ENCODE data around the gene TLX1.

The TLX1 gene

DNA sequence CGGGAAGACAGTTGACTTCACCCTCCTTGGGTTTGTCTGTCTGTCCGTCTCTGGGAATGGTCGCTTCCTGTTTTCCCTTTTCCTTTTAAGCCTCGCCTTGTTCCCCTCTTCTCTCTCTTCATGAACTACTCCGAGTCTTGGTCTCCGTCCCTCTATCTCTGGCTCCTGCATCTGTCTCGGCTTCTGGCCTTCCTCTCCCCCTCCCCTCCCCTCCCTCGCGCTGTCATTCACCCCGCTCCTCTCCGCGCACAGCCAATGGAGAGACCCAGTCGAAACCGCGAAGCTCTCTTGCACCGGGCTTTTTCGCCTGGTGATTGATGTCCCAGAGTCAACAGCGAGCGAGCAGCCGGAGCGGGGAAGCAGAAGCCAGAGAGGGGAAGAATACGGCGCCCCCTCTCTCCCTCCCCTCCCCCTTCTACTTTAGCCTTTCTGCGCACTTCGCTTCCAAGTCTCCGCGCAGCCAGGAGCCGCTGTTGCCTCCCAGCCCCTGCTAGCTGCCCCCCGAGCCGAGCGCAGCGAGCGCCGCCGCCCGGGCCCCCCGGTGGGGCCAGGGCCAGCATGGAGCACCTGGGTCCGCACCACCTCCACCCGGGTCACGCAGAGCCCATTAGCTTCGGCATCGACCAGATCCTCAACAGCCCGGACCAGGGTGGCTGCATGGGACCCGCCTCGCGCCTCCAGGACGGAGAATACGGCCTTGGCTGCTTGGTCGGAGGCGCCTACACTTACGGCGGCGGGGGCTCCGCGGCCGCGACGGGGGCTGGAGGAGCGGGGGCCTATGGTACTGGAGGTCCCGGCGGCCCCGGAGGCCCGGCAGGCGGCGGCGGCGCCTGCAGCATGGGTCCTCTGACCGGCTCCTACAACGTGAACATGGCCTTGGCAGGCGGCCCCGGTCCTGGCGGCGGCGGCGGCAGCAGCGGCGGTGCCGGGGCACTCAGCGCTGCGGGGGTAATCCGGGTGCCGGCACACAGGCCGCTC is at the start of gene TLX1:
TLX1 (plus strand) TSS at position 317 of the 978 bp plus-strand sequence; CDS start at position 559, 242 bp downstream.
- DNase-seq = peak; percentile 33

DNA sequence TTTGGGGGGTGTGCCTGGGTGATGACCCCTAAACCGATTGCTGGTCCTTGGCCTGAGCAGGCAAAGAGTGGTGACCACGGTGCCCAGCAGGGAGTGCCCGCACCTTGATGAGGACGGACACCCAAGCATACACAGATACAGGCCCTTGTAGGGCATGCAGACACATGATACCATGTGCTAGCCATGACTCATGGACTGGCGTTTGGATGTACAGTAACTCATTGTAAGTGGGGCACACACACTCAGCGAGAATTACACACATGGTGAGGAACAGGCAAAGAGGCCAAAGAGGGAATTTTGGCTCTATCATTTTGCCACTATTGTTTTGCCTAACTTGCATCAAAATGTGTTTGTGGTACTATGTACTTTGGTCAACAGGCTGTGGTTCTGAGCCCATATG is 45.3 kb upstream of the TLX1 start:
- peak; percentile 53 for DNase-seq

DNA sequence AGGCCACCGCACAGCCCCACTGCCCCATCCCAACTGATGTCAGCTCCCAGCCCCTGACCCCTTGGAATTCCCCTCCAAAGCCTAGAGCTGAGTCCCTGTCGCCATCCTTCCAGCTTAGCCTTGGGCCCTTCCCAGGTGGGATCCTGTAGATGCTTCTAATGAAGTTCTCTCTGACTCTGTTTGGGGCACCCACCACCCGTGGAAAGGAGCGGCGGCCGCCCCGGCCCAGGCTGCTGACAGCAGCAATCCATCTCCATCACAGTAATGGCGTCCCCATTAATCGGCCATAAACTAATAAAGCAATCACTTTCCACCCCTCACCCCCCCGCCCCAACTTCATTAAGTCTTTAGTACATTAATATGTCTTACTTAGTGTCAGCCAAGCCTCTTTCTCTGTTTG is 43.7 kb upstream of the TLX1 start:
- no peak for DNase-seq

DNA sequence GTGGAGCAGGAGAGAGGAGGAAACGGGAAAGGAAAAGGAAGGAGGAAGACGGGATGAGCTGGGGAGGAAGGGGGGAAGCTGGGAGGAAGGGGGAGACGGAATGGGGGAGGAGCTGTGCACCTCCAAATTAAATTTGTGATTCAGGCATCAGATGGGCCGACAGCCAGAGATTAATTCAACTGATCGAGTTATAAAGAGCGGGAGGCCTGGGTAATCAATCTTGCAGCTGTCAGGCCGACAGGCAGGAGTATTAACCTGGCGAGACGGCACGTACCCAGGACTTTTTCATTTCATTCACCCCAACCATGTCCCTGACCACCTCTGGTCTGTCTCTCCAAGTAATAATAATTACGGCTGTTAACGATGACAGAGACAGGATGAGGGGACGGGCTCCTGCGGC is 43.1 kb upstream of the TLX1 start:
- no peak for DNase-seq

DNA sequence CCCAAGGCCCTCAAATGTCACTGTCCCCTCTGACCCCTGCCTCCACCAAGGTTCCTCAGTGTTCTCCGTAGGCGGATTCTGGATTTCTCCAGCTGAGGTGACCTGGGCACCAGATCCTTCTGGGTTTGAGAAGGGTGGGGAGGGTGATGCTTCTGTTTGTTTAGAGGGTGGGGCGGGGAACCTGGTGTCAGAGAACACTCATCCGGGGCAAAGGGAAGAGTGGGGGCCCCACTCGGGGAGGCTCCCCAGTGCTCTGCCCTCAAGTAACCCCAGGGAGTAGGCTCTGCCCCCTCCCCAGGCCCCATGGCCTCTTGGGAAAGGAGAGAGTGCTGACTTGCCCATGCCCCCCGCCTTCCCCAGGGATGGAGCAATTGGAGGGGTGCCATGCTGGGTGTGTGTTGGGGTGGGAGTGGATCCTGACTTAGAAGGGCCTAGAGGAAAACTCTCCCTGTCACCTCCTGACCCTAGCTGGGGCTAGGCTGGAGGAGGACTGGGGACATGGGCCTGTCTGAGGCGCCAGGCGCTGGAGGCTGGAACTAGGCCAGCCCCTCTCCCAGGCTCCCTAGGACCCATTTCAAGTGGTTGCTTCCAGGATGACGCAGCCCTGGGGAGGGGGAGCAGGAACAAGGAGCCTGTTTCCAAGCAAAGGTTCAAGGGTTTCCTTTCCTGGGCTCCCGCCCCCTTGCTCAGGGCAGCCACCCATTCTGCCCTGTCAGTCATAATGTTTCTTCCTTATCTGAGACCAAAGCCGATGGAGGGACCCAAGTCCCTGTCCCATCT is 41.4 kb upstream of the TLX1 start:
- peak; percentile 6 for DNase-seq

DNA sequence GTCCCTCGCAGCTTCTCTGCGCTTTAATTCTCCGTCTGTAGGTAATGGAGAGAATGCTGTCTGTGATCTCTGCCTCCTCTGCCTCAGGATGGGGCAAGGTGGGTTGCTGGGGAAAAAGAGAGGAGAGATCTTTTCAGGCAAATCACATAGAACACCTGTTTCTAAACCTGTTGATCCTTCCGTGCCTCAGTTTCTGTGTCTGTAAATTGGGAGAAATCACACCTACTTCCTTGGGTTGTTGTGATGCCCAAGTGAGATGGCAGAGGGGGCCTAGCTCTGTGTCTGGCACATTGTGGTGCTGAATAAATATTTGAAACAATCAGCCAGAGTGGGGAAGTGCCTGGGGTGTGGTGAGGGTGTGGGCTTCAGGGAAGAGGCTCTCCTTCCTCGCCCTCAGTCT is 40.5 kb upstream of the TLX1 start:
- peak; percentile 48 for DNase-seq

DNA sequence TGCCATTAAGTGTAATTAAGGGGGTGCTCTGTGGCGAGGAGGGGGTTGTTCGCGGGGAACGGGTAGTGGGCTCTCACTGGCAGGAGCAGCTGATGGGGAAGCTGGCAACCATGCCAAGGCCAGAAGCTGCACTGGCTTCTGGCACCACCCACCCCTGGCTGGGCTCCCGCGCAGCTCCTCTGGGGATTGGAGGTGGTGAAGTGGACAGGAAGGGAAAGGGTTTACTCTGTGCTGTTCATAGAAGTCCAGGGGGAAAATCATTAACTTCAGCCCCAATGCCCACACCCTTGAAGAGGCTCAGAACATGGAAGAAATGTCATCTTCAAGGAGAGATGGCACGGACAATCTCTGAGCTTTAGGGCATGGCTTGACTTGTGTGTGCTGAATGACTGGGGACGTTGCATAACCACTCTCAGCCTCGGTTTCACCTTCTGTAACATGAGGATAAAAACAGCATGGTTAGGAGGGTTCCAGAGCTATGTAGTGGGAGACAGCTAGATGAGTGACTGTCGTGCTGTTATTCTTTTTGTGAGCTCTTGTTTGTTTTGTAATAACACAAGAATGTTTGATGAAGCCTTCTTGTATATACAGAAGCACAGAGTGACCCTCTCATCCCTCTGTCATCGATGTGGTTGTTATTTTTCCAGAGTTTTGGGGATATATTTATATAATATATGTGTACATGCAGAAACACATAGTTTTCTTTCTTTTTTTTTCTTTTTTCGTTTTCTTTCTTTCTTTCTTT is 39.4 kb upstream of the TLX1 start:
- DNase-seq = peak; percentile 74

DNA sequence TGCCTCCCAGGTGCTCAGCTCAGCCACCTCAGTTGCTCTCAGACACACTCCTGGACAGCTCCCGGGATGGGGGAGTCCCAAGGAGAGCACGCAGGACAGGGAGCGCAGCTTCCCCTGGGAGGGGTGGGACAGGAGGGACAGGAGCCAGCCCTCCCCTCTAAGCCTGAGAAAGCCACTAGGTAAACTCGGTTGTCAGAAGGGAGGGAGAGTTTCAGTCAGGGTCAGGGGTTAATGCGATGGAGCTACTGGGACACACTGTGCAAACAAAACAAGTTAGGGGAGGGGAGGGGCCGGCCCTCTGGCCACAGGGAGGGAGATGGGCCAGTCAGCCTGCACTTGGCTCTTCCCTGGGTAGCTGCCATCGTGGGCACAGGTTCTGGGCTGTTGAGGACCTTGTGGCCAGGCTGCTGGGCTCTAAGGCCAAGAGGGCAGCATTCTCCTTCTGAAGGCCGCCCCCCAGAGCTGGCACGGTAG is 38.2 kb upstream of the TLX1 start:
- DNase-seq = peak; percentile 14

DNA sequence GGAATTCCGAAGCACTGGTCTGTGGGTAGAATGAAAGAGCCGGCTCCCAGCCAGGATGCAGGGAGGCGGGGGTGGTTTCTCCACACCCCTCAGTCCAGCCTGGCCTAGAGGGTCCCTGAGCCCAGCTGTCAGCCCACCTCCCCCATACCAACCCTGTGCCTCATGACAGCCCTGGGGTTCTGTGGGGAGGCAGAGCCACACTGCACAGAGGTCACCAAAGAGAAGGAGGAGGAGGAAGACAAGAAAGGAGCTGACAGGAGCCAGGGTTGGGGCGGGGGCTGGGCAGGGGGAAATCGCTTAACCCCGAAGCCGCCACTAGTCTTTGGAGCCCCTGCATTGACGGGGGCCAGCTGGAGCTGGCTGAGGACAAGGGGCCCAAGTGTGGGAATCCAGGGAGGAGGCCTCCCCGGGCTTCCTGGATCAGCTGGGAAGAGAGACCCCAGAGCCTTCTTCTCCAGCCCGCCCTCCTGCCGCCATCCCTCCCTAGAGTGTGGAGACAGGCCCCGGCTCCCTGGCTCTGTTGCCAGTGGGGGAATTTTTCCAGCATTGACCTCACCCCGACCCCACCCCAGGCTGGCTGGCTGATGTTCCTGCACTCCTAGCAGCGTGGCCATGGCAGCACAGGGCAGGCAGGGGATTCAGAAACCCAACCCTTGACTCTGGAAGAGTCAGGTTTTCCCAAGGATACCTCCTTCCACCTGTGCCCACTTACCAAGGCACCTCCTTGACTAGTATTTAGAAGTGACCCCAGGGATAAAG is 36.8 kb upstream of the TLX1 start:
- DNase-seq = no peak

DNA sequence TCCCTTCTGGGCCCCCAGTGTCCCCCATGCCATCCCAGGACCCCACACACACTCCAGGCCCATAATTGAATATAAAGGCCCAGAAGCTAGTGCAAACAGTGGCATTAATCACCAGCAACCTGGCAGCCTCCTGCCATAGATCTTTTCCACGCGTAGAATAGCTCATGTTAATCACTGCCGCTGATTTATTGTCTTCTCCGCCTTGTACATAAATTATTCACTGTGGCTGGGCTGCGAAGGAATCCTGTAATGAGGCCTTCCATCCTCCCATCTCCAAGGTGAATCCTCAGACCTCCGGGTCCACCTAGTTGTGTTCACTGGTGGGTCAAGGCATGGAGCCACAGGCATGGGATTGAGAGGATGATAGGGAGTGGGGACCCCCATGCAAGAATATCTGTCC is 36.1 kb upstream of the TLX1 start:
- peak; percentile 2 for DNase-seq

DNA sequence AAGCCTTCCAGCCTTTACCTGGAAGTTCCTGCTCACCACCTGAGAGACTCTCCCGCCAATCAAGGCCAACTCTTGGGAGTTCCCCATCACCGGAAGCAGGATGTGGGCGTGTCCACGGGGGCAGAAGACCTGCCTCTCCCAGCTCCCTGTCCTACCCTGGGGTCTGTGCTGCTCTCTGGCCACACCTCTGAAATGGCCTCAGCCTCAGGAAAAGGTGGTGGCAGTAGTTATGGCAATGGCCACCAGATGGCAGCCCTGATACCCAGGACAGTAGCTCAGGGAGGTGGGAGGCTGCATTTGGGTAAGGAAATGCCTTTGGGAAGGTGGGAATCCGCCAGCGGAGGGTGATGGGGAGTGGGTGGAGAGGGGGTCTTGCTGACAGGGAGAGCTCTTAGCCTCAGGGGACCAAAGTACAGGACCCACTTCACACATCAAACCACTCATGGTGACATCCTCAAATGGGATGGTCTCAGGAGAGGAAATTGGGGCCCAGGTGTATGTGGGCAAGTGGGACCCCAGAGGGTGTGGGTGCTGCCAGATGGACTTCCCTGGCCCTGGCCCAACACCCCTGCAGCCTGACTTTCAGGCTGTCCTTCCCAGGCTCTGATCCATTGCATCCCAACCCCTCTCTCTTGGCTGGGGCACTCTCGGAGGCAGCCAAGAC is 35.4 kb upstream of the TLX1 start:
- peak; percentile 85 for DNase-seq

DNA sequence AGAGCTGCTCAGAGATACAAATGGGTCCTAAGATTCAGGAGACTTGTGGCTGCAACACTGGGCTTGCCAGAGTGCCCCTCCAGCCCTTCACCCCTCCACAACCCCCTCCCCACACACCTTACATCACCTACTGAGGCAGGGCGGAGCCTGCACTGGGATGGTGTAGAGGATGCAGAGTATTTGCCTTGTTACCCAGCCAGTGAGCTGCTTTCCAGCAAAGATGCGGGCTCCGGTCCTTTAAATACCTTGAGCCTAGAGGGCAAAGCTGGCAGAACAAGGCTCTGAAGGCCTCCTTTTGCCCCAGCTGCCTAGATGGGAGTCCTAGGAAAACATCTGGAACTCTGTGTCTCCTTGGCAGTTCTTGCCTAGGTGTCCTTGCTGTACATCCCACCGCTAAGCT is 34.7 kb upstream of the TLX1 start:
- DNase-seq = no peak

DNA sequence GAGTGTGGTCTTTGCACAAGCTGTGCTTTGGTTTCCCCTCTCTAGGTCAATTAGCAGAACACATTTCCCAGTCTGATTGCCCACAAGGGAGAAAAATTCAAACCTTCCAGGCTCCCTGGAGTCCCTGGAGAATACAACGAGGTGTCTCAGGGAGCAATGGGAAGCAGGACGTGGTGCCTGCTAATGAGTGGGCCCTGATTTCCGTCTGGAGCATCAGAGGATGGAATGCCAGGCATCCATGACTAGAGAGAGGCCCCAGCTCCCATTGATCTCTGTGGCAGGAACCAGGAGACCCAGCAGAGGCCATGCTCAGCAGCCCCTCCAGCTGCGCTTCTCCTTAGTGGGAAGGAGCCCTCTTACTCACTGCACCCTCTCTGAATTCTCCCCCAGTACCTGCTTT is 33.2 kb upstream of the TLX1 start:
- no peak for DNase-seq

DNA sequence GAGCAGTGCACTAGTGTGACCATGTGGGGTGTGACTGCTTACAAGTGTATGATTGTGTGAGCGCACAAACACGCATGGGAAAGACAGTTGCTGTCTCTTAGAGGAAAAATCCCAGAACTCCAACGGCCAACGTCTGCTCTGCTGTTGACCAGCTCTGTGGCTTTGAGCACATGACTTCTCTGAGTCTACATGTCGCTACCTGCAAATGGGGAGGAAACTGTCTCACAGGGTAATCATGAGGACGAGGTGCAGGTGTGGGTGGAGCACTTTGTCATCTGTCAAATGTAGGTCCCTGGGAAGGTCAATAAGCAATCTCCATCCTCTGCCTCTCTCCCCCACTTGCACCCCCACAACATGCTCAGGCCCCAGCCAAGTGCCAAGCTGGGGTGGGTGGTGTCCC is 31.2 kb upstream of the TLX1 start:
- DNase-seq = no peak

DNA sequence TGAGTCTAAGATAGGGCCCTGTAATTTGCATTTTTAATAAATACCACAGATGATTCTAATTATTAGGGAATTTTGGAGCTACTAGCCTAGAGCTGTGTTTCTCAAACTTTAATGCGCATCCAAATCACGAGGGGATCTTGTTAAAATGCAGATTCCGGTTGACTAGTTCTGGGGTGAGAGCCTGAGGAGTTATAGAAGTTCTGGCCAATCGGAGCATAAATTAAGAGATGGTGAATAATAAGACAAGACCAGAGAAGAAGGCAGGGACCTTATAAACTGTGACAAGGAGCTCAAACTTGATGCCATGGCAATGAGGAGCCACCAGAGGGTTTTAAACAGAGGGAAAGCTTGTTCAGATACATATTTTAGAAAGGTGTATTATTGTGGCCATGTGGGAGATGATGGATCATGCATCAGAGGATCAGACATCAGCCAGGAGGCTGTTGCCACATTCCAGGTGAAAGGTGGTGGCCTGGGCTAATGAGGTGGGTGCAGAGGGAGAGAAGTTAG is 29.7 kb upstream of the TLX1 start:
- no peak for DNase-seq

DNA sequence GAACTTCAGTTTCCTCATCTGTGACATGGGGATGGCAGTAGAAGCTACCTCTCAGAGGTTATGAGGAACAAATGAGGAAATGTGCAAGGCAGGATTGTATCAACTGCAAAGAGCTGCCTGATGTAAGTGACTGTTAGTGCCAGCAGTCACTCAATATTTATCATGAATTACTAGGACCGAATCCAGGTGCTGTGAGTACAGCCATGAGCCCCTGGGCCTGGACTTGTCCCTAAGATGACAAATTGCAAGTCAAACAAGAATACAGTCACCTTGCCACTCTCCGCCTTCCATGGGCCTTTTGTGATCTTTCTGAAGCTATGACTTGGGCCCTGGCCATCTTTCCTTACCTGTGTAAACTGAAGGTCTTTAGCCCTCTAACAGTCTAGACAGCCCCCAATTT is 27.7 kb upstream of the TLX1 start:
- peak; percentile 15 for DNase-seq

DNA sequence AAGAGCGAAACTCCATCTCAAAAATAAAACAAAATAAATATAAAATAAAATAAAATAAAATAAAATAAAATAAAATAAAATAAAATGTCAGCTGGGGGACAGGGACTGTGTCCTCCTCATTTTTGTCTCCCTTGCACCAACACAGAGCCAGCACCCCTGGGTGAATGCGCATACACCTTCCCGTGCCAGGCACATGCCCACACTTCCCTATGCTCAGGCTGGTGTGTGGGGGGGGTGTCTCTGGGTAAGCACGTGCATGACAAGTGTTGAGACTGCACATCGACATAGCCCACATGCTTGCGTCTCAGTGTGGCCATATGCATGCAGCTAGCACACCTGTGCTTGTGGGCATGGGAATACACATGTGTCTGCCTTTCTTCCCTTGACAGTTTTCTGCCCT is 24.7 kb upstream of the TLX1 start:
- no peak for DNase-seq

DNA sequence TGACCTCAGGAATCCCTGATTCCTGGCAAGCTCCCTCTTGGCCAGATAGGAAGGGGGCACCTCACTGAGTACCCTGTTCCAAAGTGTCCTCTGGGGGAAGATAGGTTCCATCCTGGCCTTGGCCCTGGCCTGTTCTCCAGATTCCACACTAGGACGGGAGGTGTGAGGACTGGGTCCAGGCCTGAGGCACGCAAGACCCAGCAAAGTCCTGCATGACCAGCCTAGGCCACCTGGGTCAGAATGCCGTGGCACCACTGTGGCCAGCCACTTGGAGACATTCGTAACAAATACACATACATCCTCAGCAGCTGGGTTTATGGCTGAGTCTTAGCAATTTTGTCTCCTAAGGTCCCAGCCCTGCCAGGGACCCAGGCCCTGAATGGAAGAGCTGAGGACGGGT is 23.3 kb upstream of the TLX1 start:
- no peak for DNase-seq

DNA sequence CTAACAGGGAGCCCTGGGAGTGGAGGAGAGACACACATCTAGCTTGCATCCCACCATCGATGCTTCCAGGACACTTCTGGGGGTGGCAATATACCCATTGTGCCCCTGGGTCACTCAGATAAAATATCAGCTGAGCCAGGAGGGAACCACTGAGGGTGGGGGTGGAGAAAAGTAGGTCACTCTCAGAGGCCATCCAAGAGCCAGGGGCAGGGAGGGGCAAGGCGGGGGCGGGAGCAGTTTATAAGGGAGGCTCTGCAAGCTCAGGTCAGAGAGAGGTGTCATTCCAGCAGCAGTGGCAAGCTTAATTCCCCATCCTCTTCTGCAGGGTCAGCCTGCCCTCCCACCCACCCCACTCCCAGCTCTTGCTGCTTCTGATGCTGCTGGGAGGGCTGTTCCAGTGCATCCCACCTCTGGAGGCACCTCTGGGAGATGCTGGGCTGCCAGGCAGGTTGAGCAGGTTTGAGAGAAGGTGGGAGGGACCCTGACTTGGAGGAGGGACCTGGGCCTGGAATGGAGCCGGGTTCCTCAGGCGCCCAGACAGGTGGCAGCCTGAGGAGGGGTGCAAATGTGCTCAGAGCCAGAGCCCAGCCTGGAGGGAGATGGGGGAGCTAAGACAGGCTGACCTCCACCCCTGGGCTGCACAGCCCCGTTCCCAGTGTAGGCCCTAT is 20.1 kb upstream of the TLX1 start:
- DNase-seq = no peak

DNA sequence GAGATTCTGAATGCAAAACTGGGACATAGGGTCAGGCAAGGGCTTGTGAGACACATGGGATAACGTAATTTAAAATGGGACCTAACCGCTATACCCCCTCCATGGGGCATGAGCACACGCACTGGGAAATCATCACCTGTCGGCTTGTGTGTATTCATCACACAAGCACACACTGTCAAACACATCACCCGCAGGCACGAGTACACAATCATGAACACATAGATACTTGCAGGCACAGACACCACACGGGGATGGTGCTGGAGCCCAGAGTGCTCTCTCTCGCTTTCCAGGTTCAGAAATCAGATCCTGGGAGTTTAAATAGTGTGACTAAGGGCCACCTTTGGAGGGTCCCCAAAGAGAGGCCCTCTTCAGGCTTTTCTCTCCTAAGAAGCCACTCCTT is 19.6 kb upstream of the TLX1 start:
- no peak for DNase-seq
